HG03103 (cell line): ENCODE results near the gene DNAH17.

ENCODE experiments used
- ATAC-seq: cut with Tn5 transposase; IDR thresholded peaks from one replicate; pipeline ENCODE4 v1.9.1; 2021; ENCODE audit warnings: low read depth; ENCODE audit not compliant: unreplicated experiment

The DNAH17 gene

GRCh38 chr17:78577296-78577695, at the start of gene DNAH17:
DNAH17 (minus strand) TSS chr17:78577396; CDS start chr17:78575057, 2,339 bp downstream.
- no peak for ATAC-seq

GRCh38 chr17:78624324-78625151, 47.3 kb upstream of the DNAH17 start:
- no peak for ATAC-seq

- ATAC-seq = no peak
These were observed 46.3 kb upstream of the DNAH17 start for GRCh38 chr17:78623541-78623940.

GRCh38 chr17:78622491-78623265, 45.5 kb upstream of the DNAH17 start:
- ATAC-seq = no peak

GRCh38 chr17:78621720-78622490, 44.7 kb upstream of the DNAH17 start:
- ATAC-seq = no peak

GRCh38 chr17:78620099-78620498, 42.9 kb upstream of the DNAH17 start:
- no peak for ATAC-seq

- ATAC-seq = no peak
These were observed 42.1 kb upstream of the DNAH17 start for GRCh38 chr17:78619334-78619733.

GRCh38 chr17:78618264-78619066, 41.3 kb upstream of the DNAH17 start:
- no peak for ATAC-seq

- no peak for ATAC-seq
These were observed 40.4 kb upstream of the DNAH17 start for GRCh38 chr17:78617511-78618061.

GRCh38 chr17:78616946-78617345, 39.8 kb upstream of the DNAH17 start:
- ATAC-seq = no peak

GRCh38 chr17:78615631-78616030, 38.4 kb upstream of the DNAH17 start:
- ATAC-seq = no peak

GRCh38 chr17:78613416-78613815, 36.2 kb upstream of the DNAH17 start:
- ATAC-seq = no peak

GRCh38 chr17:78611607-78612006, 34.4 kb upstream of the DNAH17 start:
- no peak for ATAC-seq

- no peak for ATAC-seq
These were observed 33.8 kb upstream of the DNAH17 start for GRCh38 chr17:78610951-78611511.

- no peak for ATAC-seq
These were observed 32.0 kb upstream of the DNAH17 start for GRCh38 chr17:78609191-78609641.

GRCh38 chr17:78608804-78609186, 31.6 kb upstream of the DNAH17 start:
- no peak for ATAC-seq

- no peak for ATAC-seq
These were observed 31.1 kb upstream of the DNAH17 start for GRCh38 chr17:78608122-78608803.

GRCh38 chr17:78607038-78607437, 29.8 kb upstream of the DNAH17 start:
- ATAC-seq = no peak

GRCh38 chr17:78605886-78606285, 28.7 kb upstream of the DNAH17 start:
- no peak for ATAC-seq
